SU-DHL-6 (cell line): ENCODE data around the gene VAV3.

Experiments used
- CTCF ChIP-seq: fragments of 200-600 bp; sonication (generic); IDR thresholded peaks from one replicate; pipeline ENCODE4 v1.5.1; 2017; ENCODE audit warnings: antibody characterized with exemption, mild to moderate bottlenecking, low read length, moderate library complexity; ENCODE audit not compliant: insufficient read depth, poor library complexity, severe bottlenecking
- EZH2phosphoT487 ChIP-seq: fragments of 200-600 bp; sonication (generic), shearing (Covaris generic); conservative IDR thresholded peaks from 2 replicates; pipeline ENCODE4 v1.6.1; 2018; ENCODE audit warnings: mild to moderate bottlenecking, antibody characterized with exemption, low read length, moderate library complexity, mixed read lengths

GRCh38 chr1:107974090-107974489, 9.1 kb upstream of the VAV3 start:
- no peak for TF ChIP-seq CTCF
- TF ChIP-seq EZH2phosphoT487 = no peak
